Breast epithelium (tissue), 3 donors: ENCODE results near the gene PARP11.

ENCODE experiments used
- CTCF ChIP-seq, 3 donors: fragments of 450-650 bp; IDR thresholded peaks; one replicate each; pipeline ENCODE4 v1.5.1; 2016 to 2017; ENCODE audit warnings: antibody characterized with exemption in 3 of 3, mild to moderate bottlenecking in 3 of 3, moderate library complexity in 3 of 3
- POLR2A ChIP-seq: fragments of 450-650 bp; IDR thresholded peaks from one replicate; pipeline ENCODE4 v1.6.1; 2016; ENCODE audit warnings: antibody characterized with exemption, mild to moderate bottlenecking, moderate library complexity
- POLR2AphosphoS5 ChIP-seq, 3 donors: sonication (generic); formaldehyde crosslinking; IDR thresholded peaks; one replicate each; pipeline ENCODE4 v1.6.1; 2017; ENCODE audit warnings: antibody characterized with exemption in 3 of 3

GRCh38 chr12:3805077-3805476 lies 68.1 kb downstream of the PARP11 start:
- TF ChIP-seq POLR2A (no peak), CTCF (IDR thresholded peaks at IDR 0.05) (no peak), POLR2AphosphoS5 (IDR thresholded peaks at IDR 0.05) (no peak)
